GM13977 (cell line): Measurements from ENCODE around the gene PRUNE2.

Experiments
- DNase-seq: peaks from one replicate; pipeline ENCODE4 v3.0.0; 2012; ENCODE audit warnings: low spot score
- in situ Hi-C: fragments of 300-500 bp; cut with MboI; formaldehyde crosslinking; loops from one replicate; pipeline ENCODE4 v1.12.0; 2022; ENCODE audit warnings: low sequenced_read_pairs, low pct_unique_long_range_greater_than_20kb, mixed read lengths, inconsistent platforms; ENCODE audit not compliant: unreplicated experiment
- TF ChIP-seq, protein P1 (sequence below): IDR thresholded peaks from 2 replicates; pipeline ENCODE4 v1.5.1; 2012; ENCODE audit warnings: mild to moderate bottlenecking, control low read depth; ENCODE audit not compliant: insufficient read depth; ENCODE audit errors: extremely low read depth, missing control alignments

PRUNE2 gene

DNA sequence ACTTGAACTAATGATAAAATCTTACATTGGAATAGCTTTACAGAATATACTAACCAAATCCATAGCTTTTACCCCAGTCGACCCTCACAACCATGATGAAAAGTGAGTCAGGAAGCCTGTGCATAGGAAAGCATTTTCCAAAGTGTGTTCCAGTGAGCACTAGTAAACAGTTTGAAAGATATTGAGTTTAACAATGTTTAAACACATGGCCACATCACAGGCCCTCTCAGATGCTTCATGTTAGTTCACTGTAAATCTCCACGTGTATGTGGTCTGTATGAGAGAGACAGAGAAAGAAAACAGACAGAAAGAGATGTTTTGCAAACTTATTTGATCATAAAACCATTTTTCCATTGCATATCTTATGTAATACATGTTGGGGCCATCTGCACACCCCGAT lies 27.0 kb downstream of the PRUNE2 start:
- in situ Hi-C loops = no loop called here
- TF ChIP-seq, protein P1, sequence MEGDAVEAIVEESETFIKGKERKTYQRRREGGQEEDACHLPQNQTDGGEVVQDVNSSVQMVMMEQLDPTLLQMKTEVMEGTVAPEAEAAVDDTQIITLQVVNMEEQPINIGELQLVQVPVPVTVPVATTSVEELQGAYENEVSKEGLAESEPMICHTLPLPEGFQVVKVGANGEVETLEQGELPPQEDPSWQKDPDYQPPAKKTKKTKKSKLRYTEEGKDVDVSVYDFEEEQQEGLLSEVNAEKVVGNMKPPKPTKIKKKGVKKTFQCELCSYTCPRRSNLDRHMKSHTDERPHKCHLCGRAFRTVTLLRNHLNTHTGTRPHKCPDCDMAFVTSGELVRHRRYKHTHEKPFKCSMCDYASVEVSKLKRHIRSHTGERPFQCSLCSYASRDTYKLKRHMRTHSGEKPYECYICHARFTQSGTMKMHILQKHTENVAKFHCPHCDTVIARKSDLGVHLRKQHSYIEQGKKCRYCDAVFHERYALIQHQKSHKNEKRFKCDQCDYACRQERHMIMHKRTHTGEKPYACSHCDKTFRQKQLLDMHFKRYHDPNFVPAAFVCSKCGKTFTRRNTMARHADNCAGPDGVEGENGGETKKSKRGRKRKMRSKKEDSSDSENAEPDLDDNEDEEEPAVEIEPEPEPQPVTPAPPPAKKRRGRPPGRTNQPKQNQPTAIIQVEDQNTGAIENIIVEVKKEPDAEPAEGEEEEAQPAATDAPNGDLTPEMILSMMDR = no peak
- no peak for DNase-seq

DNA sequence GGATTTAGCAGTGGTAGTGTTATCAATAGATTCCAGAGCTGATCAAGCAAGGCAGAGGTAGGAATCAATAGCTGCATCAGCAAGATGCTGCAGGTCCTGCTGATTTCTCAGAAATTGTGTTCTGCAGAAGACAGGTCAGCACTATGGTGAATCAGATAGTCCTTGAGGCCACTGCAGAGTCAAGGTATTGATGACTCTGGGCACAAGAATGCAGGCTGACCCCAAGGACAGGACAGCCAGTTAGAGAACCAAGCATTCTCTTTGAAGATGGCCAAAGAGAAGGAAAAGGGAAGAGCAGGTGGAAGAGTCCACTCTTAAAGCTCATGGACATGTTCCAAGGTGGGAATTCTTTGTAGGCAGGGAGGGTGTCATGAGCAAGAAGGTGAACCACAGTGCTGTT lies 28.0 kb downstream of the PRUNE2 start:
- no peak for DNase-seq
- in situ Hi-C loops = no loop called here
- TF ChIP-seq, protein P1 = no peak

DNA sequence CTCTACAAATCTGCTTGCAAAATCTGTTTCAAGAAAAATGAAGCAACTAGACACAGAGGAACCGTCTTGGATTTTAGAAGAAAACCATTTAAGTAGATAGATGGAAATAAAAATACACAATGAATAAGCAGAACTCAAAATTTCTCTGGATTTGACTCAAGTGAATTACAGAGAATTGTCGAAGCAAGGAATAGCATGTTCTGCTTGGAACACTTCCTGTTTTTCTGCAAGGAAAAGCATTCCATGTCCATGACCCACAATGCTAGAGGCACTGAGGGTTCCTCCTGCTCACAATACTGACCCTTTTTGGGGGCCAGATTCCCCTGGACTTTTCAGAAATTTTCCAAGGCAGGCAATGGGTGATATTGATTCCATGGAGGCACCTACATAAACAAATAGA lies 29.8 kb downstream of the PRUNE2 start:
- in situ Hi-C loops = no loop called here
- TF ChIP-seq, protein P1 = no peak
- DNase-seq = no peak

DNA sequence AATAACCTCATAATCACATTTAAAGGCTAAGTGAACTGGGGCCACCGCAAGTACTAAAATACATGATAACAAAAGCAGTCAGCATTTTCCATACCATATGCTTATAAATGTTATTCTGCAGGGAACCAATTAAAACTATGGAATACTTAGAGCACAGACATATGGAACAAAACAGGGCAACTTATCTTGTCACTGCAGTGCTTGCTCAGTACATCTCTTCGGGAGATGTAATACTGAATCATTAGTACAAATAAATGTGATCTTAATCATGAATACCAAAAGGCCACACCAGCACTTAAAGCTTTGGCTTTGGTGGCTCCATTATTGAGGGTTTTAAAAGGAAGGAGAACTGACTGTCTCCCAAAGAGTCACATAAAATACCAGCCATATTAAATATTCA lies 32.1 kb downstream of the PRUNE2 start:
- TF ChIP-seq, protein P1 = no peak
- in situ Hi-C loops = no loop called here
- no peak for DNase-seq

DNA sequence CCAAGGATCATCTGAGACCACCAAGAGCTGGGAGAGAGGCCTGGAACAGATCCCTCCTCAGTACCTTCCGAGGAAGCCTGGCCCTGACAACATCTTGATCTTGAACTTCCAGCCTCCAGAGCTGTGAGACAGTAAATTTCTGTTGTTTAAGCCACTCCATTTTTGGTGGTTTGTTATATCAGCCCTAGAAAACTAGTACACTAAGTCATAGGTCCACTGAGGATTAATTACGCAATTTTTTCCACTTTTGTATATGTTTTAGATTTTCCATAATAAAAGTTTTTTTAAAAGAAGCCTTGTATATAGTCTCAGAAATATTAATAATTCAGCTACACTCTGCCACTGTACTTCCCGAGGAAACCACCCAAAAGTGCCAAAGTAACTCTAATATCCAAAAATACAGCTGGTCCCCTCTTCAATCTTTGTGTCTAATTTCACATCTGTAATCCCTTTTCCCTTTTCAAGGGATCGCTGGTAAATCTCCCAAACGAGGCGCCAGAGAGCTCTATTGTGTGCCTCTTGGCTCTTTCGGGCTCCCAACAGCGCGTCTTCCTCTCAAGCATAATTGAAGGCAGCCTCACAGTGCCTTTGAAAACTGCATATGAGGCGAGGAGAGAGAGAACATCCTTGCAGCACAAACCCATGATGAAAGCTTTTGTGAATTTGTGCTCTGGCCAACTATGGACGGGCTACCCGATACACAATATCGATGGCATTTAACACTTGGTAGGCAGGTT lies 32.7 kb downstream of the PRUNE2 start:
- TF ChIP-seq, protein P1 = no peak
- in situ Hi-C loops = no loop called here
- no peak for DNase-seq

DNA sequence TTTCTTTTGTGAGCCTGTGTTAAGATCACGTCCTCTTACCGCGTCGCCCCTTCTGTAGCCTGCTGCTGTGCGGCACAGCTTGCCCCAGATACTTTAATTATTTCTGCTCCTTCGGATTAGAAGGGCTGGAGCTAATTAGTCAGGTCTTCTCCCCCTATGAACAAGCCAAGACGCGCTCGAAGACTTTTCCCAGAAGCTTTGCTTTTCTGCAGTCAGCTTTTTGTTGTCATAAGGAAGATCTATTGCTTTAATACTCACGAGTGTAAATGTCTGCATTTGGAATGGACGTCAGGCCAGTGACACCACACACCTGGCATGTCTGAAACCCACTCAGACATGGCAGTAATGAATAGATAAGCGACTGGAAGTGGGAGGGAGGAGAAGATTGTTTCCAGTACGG lies 37.0 kb downstream of the PRUNE2 start:
- TF ChIP-seq, protein P1 = no peak
- in situ Hi-C loops = no loop called here
- DNase-seq = no peak

DNA sequence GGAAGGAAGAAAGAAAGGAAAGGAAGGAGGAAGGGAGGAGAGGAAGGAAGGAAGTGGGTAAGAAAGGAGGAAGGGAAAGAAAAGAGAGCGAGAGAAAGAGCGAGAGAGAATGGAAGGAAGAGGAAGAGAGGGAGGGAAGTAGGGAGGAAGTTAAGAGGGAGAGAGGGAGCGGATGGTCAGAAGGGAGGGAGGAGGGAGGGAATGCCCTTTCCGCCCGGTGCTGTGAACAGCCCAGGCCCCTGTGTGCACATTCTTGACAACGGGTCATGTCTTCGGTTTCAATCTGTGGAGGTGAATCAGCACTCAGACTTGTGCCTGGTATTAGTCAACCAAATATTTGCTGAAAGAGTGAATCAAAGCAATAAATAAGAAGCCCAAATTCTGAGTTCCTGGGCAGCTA lies 39.2 kb downstream of the PRUNE2 start:
- TF ChIP-seq, protein P1 = no peak
- DNase-seq = no peak
- in situ Hi-C loops = no loop called here
